ENCODE results near the gene LCT.
"Not testable (repeated sequence)": the region's sequence is repeated elsewhere in the genome, so short reads cannot be mapped to it uniquely, and the experiment has no call there.

Gene LCT

GRCh38 chr2:135836596-135837270 lies at the start of gene LCT:
Gene LCT, minus strand, starts transcription at chr2:135837184. Its CDS starts 15 bp downstream, at chr2:135837169.
- no peak for TF ChIP-seq CTCF (conservative IDR thresholded peaks at IDR 0.05; ENCODE audit: low read length)
- H3K4me3 ChIP-seq (ENCODE audit: low read length) = no peak within 1 kb of the TSS
- DNase-seq (ENCODE audit: low read depth) = no peak

DNA sequence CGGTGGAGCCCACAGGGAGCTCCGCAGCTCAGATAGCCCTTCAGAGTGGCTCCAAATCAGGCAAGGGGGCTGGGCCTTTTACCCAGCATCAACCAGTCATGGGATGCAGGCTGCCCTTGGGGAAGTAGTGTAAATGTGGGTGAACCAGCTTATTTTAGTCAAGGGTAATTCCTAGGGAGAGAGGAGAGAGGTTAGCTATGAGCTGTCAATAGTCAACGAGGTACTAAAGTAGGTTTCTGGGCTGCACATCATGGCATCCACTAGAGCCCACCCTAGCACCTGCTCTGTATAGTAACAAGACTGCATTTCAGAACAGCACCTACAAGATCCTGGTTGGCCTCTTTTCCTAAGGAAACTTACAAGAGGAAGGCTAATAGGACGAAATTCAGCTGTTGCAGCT lies 48.7 kb upstream of the LCT start:
- no peak for DNase-seq (ENCODE audit: low read depth)
- TF ChIP-seq CTCF (conservative IDR thresholded peaks at IDR 0.05; ENCODE audit: low read length) = no peak
- H3K4me3 ChIP-seq (ENCODE audit: low read length) = no peak overlapping the region

- no peak overlapping the region for H3K4me3 ChIP-seq (ENCODE audit: low read length)
- no peak for TF ChIP-seq CTCF (conservative IDR thresholded peaks at IDR 0.05; ENCODE audit: low read length)
- DNase-seq (ENCODE audit: low read depth) = no peak
Measured at GRCh38 chr2:135882415-135882814, 45.4 kb upstream of the LCT start.

GRCh38 chr2:135876770-135877169 lies 39.8 kb upstream of the LCT start:
- H3K4me3 ChIP-seq (ENCODE audit: low read length) = peak overlapping the region; percentile 78
- DNase-seq (ENCODE audit: low read depth) = not testable (repeated sequence)

DNA sequence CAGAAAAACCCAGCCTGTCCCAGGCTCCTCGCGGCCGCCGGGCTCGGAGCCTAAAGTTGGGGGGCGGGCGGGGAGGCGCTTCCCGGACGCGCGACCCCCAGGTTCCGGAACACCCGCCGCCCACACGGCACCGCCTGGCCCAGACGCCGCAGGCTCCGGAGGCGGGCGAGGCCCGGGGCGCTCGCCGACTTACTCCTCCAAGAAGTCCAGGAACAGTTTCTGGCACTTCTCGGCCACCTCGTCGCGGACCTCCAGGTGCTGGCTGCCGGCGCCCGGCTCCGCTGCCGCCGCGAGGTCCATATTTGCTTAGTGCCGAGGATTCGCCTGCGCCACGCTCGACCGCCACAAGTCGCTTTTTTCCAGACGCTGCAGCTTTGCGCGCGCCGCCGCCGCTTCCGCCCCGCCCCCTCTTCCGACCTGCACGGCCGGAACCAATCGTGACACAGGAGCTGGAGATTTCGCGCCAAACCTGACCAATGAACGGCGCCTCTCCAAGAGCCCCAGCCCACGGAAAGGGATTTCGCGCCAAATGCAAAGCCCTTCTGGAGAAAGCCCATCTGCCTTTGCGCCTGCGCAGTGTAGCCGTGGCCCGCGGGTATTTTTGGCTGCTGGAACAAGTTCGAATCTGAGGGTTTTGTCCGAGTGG lies 39.2 kb upstream of the LCT start, which contains the start of gene MCM6:
MCM6 (minus strand) TSS at position 378 of the 646 bp plus-strand sequence; CDS start at position 300, 78 bp downstream.
- peak; percentile 99 for DNase-seq (ENCODE audit: low read depth)
- H3K4me3 ChIP-seq (ENCODE audit: low read length) = peak within 1 kb of the TSS; percentile 78

DNA sequence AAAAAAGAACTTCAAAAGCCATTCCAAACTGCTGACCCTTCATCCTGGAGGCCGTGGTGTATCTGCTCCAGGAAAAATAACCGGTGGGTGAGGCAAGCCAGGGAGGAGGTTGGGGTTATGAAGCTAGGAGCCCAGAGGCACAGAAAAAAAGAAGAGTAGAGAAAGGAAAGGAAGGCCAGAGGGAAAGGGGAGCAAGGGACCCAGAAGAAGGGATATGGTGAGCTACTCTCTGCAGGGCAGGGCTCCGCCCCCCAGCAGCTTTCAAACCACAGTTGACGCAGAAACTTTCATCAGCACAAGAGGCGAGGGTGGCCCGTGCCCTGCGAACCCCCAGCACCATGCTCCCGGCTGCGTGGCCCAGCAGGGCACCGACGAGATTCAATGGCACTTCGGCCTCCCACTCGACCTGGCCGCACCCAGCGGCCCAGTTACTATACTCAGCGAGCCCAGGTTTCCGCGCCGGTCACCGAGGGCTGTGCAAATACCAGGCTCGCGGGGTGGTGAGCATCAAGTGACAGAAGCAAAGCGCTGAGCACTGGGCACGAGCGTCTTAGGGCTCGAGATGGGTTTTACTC lies 38.6 kb upstream of the LCT start:
- no peak for TF ChIP-seq CTCF (conservative IDR thresholded peaks at IDR 0.05; ENCODE audit: low read length)
- peak; percentile 57 for DNase-seq (ENCODE audit: low read depth)

More for the DNA sequence above, 39.2 kb upstream of the LCT start, which contains the start of gene MCM6:
- no peak for TF ChIP-seq CTCF (conservative IDR thresholded peaks at IDR 0.05; ENCODE audit: low read length)

DNA sequence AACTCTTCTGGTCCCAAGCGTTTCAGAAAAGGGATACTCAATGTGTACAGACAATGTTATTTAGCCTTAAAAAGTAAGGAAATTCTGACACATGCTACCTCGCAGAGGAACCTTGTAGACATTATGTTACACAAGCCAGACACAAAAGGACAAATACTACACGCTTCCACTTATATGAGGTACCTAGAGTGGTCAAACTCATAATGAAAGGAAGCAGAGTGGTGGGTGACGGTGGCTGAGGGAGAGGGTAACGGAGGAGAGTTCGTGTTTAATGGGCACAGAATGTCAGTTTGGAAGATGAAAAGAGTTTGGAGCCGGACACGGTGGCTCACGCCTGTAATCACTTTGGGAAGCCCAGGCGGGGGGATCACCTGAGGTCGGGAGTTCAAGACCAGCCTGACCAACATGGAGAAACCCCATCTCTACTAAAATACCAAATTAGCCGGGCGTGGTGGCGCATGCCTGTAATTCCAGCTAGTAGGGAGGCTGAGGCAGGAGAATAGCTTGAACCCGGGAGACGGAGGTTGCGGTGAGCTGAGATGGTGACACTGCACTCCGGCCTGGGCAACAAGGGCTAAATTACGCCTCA lies 37.9 kb upstream of the LCT start:
- peak overlapping the region; percentile 78 for H3K4me3 ChIP-seq (ENCODE audit: low read length)
- DNase-seq (ENCODE audit: low read depth) = no peak
- no peak for TF ChIP-seq CTCF (conservative IDR thresholded peaks at IDR 0.05; ENCODE audit: low read length)

More for the DNA sequence above, 38.6 kb upstream of the LCT start:
- H3K4me3 ChIP-seq (ENCODE audit: low read length) = peak overlapping the region; percentile 78
